Upper lobe of left lung (tissue), 4 donors: ENCODE data around the gene ARHGEF37.

Experiments
- CTCF ChIP-seq, 6 experiments: fragments of 450-650 bp in 4 of 6; fragments of 200-600 bp in 2 of 6; sonication (generic) in 2 of 6; IDR thresholded peaks; one replicate each; pipeline ENCODE4 v1.5.1; 2016 to 2019; ENCODE audit warnings: antibody characterized with exemption in 6 of 6
- EP300 ChIP-seq, 4 donors: sonication (generic); formaldehyde crosslinking; IDR thresholded peaks; one replicate each; pipeline ENCODE4 v1.5.1; 2017; ENCODE audit warnings: antibody characterized with exemption in 4 of 4, control low read depth in 2 of 4
- POLR2AphosphoS5 ChIP-seq, 2 donors: sonication (generic); formaldehyde crosslinking; IDR thresholded peaks; one replicate each; pipeline ENCODE4 v1.5.1; 2017; ENCODE audit warnings: antibody characterized with exemption in 2 of 2

- no peak for TF ChIP-seq CTCF (IDR thresholded peaks at IDR 0.05)
- TF ChIP-seq EP300 (IDR thresholded peaks at IDR 0.05), result no peak
- no peak for TF ChIP-seq POLR2AphosphoS5 (IDR thresholded peaks at IDR 0.05)
Measured at GRCh38 chr5:149633476-149634350, 52.4 kb downstream of the ARHGEF37 start.
